Fibroblast of upper back skin (primary cell): Measurements from ENCODE around the gene CUL7.
A peak's percentile ranks its signal among the peaks of the same experiment; 100 is the strongest.
"Not testable (repeated sequence)": the region's sequence is repeated elsewhere in the genome, so short reads cannot be mapped to it uniquely, and the experiment has no call there.

Experiments
- DNase-seq: peaks from one replicate; pipeline ENCODE4 v3.0.0-alpha.2; 2013

CUL7 gene

DNA sequence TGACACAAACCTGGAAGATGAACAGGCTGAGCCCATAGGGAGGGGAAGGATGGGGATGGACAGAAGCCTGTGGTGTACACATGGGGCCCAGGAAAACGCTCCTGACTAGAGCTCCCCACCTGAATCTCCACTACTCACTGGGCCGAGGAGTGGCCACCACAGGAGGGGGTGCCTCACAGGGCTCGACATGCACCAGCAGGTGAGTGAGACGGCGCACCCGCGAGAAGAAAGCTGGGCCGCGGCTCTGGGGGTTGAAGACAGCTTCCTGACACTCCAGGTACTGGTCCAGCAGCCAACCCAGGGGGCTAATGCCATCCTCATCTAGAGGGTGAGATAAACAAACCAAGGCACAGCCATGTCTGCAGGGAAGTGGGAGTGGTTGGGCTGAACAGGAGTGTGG lies 10.3 kb downstream of the CUL7 start:
- no peak for DNase-seq

DNA sequence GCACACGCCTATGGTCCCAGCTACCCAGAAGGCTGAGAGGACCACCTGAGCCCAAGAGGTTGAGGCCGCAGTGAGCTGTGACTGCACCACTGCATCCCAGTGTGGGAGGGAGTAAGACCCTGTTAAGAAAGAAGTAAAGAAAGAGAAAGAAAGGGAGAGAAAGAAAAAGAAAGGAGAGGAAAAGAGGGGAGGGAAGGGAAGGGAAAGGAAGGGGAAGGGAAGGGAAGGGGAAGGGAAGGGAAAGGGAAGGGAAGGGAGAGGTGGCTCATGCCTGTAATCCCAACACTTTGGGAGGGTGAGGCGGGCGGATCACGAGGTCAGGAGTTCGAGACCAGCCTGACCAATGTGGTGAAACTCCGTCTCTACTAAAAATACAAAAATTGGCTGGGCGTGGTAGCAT lies 12.2 kb downstream of the CUL7 start:
- not testable (repeated sequence) for DNase-seq

DNA sequence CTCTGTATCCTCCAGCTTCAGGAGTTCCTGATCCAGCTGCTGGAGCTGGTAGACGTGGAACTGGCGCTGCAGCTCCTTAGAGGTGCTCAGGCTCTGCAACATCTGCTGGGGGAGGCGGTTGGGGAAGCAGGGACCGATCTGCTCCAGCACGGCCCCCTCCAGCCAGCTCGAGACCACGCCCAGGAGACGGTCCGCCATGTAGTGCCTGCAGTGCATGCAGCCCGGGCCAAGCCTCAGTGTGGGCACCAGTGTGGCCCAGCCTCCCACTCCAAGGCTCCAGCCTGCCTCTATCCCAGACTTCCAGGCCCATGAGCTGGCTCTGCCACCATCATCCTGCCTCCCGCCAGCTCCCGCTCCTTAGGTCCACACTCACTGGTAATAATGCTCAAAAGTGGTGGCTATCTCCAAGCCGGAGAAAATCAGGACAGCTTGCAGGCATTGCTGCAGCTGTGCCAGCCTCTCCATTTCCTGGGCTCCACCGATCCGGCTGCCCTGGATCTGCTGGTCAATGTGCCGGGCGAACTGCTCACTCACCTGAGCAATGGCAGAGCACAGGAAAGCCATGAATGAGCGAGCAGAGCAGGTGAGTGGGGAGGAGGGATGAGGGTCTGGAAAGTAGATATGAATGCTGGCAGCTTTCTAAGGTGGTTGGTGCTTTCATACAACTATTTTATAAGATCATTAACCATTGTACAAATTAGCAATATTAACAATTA lies 13.0 kb downstream of the CUL7 start:
- DNase-seq = no peak

DNA sequence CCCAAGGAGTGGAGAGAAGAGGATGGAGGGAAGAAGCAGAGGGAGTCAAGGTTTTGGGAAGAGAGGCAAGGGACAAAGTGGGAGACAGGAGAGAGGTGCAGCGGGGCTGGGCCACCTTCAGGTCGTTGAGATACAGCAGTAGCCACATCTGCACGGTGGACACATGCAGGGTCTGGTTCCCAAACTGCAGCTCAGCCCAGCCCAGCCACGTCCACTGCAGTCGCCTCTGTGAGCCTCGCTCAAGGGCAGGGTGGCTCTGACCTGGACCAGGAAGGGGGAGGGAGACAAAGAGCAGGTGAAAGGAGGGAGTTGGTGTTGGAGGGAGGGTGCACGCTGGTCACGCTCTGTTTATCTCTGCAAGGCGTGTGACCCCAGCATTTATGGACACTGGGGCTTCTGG lies 14.9 kb downstream of the CUL7 start:
- no peak for DNase-seq

DNA sequence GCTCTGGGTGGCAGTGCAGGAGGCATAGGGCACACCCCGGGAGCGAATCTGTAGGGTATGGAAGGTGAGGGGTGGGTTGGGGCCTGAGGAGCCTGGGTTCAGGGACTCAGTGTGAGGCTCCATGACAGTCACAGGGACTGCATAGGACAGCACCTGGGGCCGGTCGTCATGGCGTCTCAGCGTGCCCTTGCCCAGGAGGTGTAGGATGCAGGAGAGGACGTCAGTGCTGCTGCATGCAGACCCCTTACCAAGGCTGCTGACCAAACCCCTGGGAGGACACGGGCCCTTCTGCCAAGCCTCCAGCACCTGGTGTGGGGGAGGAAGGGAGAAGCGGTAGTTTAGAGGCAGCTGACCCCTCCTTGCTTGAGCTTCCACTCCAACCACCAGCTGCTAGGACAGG lies 15.9 kb downstream of the CUL7 start:
- no peak for DNase-seq

DNA sequence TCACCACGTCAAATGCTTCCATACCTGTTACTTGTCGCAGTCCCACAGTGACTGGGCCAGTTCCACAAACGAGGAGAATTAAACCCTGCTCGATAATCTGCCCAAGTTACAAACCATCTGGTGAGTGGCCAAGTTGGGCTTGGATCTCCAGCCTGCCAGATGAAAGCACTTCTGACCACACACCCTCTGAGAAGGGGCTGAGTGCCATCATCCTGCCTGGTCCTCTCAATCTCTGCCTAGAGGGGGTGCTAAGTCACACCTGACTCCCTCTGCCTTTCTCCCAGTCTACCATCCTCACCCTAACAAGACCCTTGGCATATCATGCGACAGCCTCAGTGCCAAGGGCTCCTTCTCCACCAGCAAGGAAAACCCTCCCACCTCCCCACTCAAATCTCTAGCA lies 16.5 kb downstream of the CUL7 start:
- DNase-seq = no peak

DNA sequence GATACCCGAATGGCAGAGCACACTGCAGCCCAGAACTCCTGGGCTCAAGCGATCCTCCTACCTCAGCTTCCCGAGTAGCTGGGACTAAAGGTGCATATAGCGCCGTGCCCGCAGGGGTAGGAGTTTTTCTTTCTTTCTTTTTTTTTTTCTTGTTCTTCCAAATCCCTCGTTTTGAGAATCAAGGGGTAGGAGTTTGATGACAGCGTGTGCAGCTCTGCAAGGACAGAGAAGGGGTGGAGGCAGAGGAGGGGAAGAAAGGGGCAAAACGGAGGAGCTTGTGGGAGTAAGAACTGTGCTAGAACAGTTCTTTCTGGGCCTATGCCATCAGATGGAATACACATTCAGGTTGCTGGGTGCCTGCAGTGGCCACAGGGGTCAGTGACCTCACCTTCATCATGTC lies 16.9 kb downstream of the CUL7 start:
- no peak for DNase-seq

DNA sequence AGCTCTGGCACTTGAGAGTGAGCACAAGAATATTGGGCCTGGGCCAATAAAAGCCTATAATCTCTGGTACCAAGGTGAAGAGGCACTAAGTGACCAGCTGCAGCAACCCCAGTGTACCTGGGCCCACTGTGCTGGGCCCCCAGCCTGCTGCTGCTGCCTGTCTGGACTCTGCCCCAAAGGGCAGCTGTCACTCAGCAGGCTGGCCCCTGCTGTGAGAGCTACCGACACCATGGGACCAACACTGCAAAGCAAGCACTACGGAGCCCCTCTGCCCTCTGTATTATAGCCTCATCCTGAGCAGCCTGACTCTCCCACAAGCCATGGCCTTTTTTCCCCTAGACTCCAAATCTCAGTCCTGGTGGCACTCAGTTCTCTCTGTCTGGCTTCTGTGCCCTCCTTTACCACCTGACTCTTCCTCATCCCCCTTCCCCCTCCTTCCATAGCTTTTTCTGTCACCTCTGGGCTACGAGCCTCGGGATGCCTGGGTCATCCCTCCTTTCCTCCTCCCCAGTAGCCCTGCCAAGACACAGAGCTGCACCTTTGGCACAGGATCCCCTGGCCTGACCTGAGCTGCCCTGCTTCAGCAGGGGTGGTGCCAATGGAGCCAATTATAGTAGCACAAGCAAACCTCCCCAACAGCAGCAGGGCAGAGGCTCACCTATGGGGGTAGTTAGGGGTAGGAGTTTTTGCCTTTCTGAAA lies 18.0 kb downstream of the CUL7 start:
- DNase-seq = no peak

DNA sequence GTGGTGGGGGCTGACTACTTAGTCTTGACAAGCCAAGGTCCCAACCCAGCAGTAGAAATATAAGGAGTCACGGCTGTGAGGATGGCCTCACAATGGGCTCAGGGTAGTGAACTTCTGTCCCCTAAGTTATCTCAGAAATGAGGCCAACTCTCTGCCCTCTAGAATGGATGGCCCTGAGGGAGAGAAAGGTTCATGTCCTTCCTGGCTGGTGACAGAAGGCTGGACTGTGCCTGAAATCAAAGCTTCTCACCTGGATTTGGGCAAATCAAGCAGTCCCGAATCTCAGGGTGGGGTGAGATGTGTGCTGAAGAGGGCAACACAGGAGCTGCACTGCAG lies 19.5 kb downstream of the CUL7 start:
- DNase-seq = no peak

DNA sequence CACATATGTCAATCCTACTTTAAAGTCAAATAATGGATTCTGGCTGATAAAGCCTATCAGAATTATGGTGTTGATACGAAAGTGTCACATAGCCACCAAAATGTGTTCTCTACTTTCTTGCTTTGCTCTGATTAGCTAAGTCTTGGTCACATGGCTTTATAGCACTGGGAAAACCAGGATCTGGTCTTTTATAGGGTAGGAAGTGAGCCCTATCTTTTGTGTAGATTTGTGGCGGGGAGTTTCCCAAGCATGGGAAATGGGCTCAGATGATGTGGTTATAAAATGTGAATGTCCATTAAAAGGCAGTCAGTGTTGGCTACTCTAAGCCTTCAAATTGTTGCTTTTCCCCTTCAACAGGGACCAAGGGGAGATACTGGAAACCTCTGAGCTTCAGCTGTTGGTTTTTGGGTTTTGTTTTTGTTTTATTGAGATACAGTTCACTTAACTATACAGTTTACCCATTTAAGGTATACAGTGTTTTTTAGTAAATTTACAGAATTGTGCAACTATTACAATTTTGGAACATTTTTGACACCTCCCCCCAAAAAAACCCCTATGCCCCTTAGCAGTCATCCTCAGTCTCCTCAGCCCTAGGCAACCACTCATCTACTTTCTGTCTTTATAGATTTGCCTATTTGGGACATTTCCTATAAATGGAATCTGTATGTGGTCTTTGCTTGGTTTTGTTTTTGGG lies 20.0 kb downstream of the CUL7 start:
- no peak for DNase-seq

DNA sequence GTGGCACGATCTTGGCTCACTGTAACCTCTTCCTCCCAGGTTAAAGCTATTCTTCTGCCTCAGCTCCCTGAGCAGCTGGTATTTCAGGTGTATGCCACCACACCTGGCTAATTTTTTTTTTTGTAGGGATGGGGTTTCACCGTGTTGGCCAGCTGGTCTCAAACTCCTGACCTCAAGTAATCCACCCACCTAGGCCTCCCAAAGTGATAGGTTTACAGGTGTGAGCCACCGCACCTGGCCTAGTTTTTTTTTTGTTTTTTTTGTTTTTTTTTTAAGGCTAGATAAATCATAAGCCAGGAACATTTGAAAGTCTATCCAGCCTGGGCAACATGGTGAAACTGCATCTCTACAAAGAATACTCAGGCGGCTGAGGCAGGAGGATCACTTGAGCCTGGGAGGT lies 21.3 kb downstream of the CUL7 start:
- DNase-seq = no peak

DNA sequence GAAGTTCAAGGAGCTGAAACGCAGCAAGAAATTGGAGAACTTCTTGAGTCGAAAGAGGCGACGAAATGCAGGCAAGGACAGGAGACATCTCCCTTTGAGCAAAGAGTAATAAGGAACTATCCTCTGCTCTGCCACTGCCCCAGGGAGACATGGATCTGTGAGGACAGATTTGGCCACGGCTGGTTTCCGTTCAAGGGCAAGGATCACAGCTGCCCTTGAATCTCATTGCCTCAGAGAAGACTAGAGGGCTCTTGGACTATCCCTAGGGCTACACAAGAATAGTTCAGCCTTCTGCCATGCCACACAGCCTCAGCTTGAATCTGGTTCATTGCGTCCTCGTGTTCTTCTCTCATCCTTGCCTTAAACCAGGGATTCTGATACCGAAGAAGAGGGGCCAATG lies 24.5 kb downstream of the CUL7 start:
- no peak for DNase-seq

DNA sequence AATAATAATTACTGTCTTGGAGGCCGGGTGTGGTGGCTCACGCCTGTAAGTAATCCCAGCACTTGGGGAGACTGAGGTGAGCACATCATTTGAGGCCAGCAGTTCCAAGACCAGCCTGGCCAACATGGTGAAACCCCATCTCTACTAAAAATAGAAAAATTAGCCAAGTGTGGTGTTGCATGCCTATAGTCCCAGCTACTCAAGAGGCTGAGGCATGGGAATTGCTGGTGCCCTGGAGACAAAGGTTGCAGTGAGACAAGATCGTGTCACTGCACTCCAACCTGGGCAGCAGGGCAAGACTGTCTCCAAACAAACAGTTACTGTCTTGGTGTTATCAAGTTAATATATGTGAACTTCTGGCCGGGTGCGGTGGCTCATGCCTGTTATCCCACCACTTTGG lies 27.3 kb downstream of the CUL7 start:
- no peak for DNase-seq

DNA sequence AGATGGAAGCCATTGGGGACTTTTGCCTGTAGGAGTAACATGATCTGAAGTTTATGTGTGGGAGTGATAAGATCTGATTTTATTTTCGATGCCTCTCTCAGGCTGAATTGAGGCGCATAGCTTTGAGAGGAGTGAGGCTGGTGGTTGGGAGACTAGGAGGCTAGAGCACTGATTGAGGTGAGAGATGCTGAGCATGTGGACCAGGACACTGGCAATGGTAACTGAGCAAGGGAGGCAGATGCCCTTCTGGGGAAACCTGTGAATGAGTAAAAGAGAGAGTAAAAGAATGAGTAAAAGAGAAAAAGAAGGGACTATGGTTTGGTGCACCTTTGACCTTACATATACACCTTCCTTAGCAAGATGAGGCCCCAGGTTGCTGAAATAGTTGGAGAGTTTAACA lies 29.2 kb downstream of the CUL7 start:
- DNase-seq = no peak

DNA sequence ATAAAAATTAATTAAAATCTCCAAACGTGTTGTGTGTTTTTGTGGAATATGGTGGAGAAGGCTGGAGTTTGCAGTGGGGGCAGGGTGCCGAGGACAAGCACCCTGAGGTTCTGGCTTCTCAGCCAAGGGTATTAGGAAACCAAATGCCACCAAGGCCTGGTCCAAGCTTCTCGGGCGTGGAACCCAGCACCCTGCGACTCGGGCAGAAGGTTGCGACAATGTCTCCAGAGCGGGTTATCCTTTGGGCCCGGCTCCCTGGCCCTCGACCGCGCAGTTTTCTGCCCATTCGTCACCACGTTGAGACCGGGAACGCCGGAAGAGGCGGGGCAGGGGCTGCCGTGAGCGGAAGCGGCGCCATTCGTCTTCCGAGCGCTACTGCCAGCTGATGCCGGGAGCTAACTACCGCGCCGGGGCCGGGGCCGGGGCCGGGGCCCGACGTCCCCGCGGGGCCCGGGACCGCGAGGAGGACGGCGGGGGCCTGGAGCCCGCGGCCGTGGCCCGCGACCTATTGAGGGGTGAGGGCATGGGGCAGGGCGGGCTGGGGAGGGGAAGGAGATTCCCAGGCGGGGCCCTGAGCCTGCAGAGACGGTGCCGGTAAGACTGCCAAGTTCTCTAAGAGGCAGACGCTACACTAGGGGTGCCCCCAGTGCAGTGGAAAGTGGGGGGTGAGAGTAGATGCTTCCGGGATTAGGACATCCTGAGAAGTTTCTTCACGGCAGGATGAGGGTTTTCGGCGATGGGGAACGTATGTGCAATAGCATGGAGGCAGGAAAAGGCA lies 32.2 kb downstream of the CUL7 start, which contains the start of gene RRP36:
TSS of gene RRP36 (plus strand) at position 354 of the 778 bp plus-strand sequence. CDS start at position 386, 32 bp downstream.
- DNase-seq = peak; percentile 71

DNA sequence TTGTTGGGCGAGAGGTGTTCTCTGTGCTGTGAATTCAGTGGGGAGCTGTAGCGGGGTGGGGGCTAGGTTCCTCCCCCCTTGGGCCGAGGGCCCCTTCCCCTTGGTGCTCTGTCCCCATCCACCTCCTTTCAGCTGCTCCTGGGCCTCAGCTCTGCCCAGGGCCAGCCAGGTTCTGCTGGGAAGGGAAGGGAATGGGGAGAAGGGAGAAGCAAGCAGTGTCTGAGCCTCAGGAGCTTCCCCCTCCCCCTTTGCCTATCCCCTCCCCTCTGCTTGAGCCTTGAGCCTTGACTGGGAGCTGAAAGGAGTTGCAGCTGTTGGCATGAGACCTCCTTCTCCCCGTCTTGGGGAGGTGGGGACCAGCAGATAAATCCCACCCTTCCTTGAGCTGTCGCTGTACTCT lies 32.8 kb downstream of the CUL7 start:
- no peak for DNase-seq

DNA sequence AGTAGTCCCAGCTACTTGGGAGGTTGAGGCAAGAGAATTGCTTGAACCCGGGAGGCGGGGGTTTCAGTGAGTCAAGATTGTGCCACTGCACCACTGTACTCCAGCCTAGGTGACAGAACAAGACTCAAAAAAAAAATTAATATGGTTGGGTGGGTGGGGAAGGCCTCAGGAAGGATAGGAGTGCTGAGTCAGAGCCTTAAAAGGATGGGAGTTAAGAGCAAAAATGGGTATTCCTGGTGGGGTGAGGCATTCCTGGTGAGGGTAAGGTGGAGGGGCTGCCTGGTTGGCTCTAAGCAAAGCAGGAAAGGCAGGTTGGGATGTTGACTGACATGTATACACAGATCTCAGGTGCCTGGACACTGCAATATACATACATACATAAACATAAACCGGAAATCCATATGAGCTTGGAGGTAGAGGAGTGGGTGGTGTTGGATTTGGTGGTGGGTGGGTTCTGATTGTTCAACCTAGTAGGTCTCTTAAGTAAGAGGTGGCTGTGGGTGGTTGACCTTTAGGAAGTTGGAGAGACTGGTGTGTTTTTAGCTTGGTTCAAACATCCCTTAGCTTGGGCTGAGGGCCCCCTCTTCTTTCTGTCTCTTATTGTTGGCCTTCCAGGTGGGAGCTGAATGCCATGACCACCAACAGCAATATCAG lies 33.5 kb downstream of the CUL7 start:
- DNase-seq = no peak

DNA sequence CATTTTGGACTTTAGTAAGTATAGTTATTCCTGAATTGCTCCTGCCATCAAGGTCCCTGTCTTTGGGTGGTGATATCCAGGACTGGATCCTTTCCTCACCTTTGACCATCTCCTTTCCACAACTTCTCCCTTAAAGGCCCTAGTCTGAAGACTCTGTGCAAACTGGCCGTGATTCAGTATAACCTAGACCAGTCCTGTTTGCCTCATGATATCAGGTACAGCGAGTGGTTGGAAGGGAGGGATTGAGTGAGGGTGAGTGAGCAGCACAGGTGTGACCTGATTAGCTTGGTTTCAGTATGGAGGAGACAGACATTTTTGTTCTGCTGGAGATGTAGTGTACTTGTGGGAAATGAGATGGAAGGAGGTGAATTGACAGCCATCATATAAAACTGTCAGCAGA lies 34.5 kb downstream of the CUL7 start:
- DNase-seq = no peak

DNA sequence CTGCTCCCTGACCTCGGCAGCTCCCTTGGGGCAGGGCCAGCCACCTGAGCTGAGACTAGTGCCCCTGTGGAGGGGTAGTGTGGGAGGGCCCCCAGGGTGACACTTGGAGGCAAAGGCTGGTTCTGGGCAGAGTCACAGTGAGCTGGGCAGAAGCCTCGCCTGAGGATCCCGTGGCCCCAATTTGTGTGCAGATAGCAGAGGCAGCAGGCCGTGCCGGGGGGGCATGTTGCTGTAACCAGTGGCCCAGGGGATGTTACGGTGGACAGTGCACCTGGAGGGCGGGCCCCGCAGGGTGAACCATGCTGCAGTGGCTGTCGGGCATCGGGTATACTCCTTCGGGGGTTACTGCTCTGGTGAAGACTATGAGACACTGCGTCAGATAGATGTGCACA lies 36.7 kb downstream of the CUL7 start:
- no peak for DNase-seq

DNA sequence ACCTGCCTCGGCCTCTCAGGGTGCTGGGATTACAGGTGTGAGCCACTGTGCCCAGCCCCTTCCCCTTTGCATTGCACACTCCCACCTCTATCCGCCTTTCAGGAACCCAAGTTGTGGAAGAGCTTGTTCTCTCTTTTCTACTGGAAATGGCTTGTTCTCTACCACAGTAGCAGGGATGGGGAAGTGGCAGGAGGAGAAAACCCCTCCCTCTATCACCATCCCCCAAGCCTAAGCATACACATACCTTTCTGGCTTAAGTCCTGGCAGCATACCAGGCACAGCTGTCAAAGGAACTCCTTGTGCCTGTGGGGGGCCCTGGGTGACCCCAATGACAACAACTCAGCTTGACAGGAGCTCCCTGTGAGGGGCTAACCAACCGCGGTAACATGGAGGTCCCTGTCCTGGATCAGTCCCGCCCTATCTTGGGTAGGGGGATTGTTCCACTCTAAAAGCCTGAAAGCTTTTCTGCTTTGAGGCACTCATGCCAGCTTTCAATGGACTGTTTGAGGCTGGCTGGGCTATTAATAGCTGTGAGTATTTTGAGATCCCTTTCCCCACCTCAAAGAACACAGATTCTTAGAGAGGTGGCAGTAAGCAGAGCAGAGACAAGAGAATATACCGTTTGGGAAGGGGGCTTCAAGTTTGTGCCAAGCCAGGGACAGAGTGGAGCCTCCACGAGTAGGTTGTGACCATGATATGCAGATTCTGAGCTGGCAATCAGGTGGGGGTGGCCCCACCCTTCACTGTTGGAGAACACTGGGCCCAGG lies 37.3 kb downstream of the CUL7 start:
- DNase-seq = no peak

DNA sequence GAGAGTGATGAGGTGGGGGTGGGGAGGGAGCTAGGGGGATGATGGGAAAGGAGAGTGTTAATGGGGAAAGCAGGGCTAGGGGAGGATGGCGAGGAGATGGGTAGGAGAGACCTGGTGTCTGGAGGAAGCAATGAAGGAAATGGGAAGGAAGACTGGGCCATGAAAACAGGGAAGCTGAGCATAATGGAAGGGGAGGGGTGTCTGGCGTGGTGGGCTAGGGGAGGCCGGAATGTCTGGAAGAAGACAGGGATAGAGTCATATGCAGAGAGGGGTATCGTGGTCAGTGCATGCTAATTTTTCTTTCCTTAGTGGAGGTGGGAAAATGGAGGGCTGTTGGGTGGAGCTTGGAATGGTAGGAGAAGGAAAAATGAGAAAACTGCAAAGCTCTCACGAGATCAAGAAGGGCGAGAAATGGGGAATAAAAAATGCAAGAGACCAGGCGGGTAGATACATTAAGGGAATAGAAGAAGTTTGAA lies 39.2 kb downstream of the CUL7 start:
- DNase-seq = peak; percentile 32

DNA sequence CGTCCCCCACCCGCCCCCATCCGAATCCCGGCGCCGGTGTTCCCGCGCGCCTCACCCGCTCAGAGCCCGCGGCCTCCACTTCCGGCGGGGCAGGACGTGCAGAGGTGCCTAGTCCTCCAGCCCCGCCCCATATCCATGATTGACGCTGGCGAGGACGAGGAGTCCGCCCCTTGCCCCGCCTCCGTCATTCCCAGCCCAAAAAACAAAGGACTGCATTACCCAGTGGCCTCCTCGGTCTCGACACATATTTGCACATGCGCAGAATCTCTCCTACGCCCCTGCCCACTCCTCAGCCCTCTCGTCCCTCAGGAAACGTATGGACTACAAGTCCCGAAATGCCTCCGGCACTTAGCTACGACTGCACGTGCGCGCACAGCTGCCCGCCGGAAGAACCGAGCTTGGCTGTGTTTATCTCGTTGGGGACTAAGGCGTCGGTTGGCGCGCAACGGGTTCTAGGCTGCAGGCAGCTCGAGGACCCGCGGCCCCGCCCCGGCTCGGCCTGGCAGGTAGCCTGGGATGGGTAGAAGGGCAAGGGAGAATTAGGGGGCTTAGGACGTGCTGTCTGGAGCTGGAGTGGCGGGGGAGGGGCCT lies 39.7 kb downstream of the CUL7 start, which contains the start of the genes KLHDC3 and MEA1:
TSS of gene KLHDC3 (plus strand) at position 407 of the 591 bp plus-strand sequence. CDS start 2,944 bp downstream, outside the sequence.
TSS of gene MEA1 (minus strand) at position 104 of the 591 bp plus-strand sequence. CDS start 133 bp downstream, outside the sequence.
- peak; percentile 100 for DNase-seq
